HFFc6 (cell line): Measurements from ENCODE around the gene MSANTD1. TPM values are rescaled to one million over a fixed set of nuclear protein-coding genes. Genes with fewer than 3 reads are reported as not detected.

Experiments used
- DNase-seq: peaks from one replicate; pipeline ENCODE4 v3.0.0-alpha.2; 2018
- H3K27ac Mint-ChIP-seq: 2 replicates; pipeline ENCODE4 v1.8.0; 2020; ENCODE audit warnings: mild to moderate bottlenecking, mixed read lengths
- H3K27me3 Mint-ChIP-seq: 2 replicates; pipeline ENCODE4 v1.8.0; 2021; ENCODE audit warnings: mild to moderate bottlenecking, moderate library complexity, mixed read lengths; ENCODE audit not compliant: insufficient read depth
- H3K36me3 Mint-ChIP-seq: 2 replicates; pipeline ENCODE4 v1.8.0; 2021; ENCODE audit warnings: low read depth, mixed read lengths
- H3K4me1 Mint-ChIP-seq: 2 replicates; pipeline ENCODE4 v1.8.0; 2020; ENCODE audit warnings: low read depth, mixed read lengths
- H3K4me3 Mint-ChIP-seq: 2 replicates; pipeline ENCODE4 v1.8.0; 2020; ENCODE audit warnings: mild to moderate bottlenecking, moderate library complexity, mixed read lengths
- H3K9me3 Mint-ChIP-seq: 2 replicates; pipeline ENCODE4 v1.8.0; 2020; ENCODE audit warnings: mild to moderate bottlenecking, mixed read lengths
- CTCF ChIP-seq: fragments of 200-600 bp; sonication (generic); IDR thresholded peaks from 2 replicates; pipeline ENCODE4 v1.5.0; 2021; ENCODE audit warnings: antibody characterized with exemption, mild to moderate bottlenecking
- total RNA-seq, 6 experiments: library from RNA; stranded (reverse); fragmentation: NEBNext Ultra II Directional; extraction: Animal tissue kit (Norgen Biotek cat#: 25700); gene quantifications; 2 replicates in 1 of 6; 3 replicates in 5 of 6; pipeline ENCODE4 v1.2.3, GENCODE V29; 2021

The MSANTD1 gene
- total RNA-seq, 6 experiments from 2014 or later = 0.09 to 0.35 (median 0.12) TPM

GRCh38 chr4:3287271-3287971 lies 38.5 kb downstream of the MSANTD1 start:
- Mint-ChIP-seq H3K27ac (no peak overlapping the region), H3K9me3 (no peaks in the 10 kb centered on the region), H3K4me3 (no peak overlapping the region), H3K27me3 (peaks cover 13% of the 10 kb centered on the region), H3K4me1 (peaks cover 19% of the 10 kb centered on the region), H3K36me3 (no peaks in the 10 kb centered on the region)
- DNase-seq = no peak
- TF ChIP-seq CTCF = no peak

GRCh38 chr4:3287972-3288570 lies 39.1 kb downstream of the MSANTD1 start:
- no peaks in the 10 kb centered on the region for H3K36me3 Mint-ChIP-seq
- H3K4me3 Mint-ChIP-seq = no peak overlapping the region
- DNase-seq = no peak
- H3K27me3 Mint-ChIP-seq = peaks cover 13% of the 10 kb centered on the region
- no peak for TF ChIP-seq CTCF
- no peak overlapping the region for H3K27ac Mint-ChIP-seq
- H3K9me3 Mint-ChIP-seq = no peaks in the 10 kb centered on the region
- peaks cover 15% of the 10 kb centered on the region for H3K4me1 Mint-ChIP-seq

- no peaks in the 10 kb centered on the region for H3K36me3 Mint-ChIP-seq
- no peak overlapping the region for H3K4me3 Mint-ChIP-seq
- no peak for TF ChIP-seq CTCF
- no peaks in the 10 kb centered on the region for H3K9me3 Mint-ChIP-seq
- H3K27ac Mint-ChIP-seq = no peak overlapping the region
- no peak for DNase-seq
- H3K4me1 Mint-ChIP-seq = peaks cover 19% of the 10 kb centered on the region
- peaks cover 9% of the 10 kb centered on the region for H3K27me3 Mint-ChIP-seq
These were observed 39.7 kb downstream of the MSANTD1 start for GRCh38 chr4:3288571-3289094.

GRCh38 chr4:3290476-3290875 lies 41.5 kb downstream of the MSANTD1 start:
- H3K4me1 Mint-ChIP-seq = peaks cover 30% of the 10 kb centered on the region
- peaks cover 6% of the 10 kb centered on the region for H3K27me3 Mint-ChIP-seq
- H3K4me3 Mint-ChIP-seq = no peak overlapping the region

GRCh38 chr4:3290889-3291321 lies 41.9 kb downstream of the MSANTD1 start:
- Mint-ChIP-seq H3K27ac (no peak overlapping the region), H3K4me3 (no peak overlapping the region), H3K9me3 (no peaks in the 10 kb centered on the region), H3K36me3 (no peaks in the 10 kb centered on the region; the same call in 1 of the 2 replicates), H3K27me3 (peaks cover 6% of the 10 kb centered on the region), H3K4me1 (peaks cover 29% of the 10 kb centered on the region)
- no peak for TF ChIP-seq CTCF
- no peak for DNase-seq

More at GRCh38 chr4:3290476-3290875, 41.5 kb downstream of the MSANTD1 start:
- Mint-ChIP-seq H3K36me3 (no peaks in the 10 kb centered on the region), H3K9me3 (no peaks in the 10 kb centered on the region), H3K27ac (no peak overlapping the region)
- DNase-seq = no peak
- TF ChIP-seq CTCF = no peak
